Central memory CD4-positive, alpha-beta T cell (primary cell): ENCODE data around the gene ZSCAN22.
"Not testable (repeated sequence)": the region's sequence is repeated elsewhere in the genome, so short reads cannot be mapped to it uniquely, and the experiment has no call there.

Source experiments
- DNase-seq: peaks from one replicate; pipeline ENCODE4 v3.0.0; 2022
- total RNA-seq, 3 experiments: gene quantifications; one replicate each; lab custom pipeline; 2026; lab: John Stamatoyannopoulos, UW

Gene ZSCAN22
- 5.6 to 13.3 (median 9.7) reads per million in 3 experiments for total RNA-seq

DNA sequence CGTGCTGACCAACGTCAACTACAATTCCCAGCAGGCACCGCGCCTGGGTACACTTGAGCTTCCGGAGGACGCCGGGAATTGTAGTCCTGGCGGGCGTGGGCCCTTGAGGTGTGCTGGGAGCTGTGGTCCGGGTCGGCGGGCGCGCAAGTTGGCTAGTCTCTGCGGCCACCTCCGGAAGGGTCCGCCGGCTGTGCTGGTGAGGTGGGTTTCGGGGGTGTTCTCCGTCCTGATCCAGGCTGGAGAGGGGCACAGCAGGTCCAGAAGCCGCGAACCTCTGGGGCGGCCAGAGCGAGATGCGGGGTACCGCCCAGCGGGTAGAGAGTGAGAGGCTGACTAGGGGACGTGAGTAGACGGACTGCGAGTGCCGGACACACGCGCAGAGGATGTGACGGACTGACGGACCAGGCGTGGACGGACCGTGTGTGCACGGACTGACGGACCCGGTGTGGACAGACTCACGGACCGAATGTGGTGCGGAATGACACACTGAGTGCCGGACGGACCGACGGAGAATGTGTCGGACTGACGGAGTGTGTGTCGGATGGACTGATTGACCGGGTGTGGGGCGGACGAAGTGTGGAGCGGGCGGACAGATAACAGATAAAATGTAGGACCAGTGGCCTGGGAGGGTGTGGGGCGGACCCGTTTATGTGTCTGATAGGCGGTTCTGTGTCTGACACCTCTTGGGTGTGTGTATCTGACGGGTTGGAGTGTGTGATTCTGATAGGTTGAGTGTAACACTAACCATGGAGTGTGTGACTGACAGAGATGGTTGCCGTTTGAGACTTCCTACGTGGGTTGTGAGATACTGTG, at the start of gene ZSCAN22:
ZSCAN22 (plus strand) TSS at position 81 of the 813 bp plus-strand sequence. CDS start 7,809 bp downstream, outside the sequence.
- DNase-seq: peak; percentile 77

DNA sequence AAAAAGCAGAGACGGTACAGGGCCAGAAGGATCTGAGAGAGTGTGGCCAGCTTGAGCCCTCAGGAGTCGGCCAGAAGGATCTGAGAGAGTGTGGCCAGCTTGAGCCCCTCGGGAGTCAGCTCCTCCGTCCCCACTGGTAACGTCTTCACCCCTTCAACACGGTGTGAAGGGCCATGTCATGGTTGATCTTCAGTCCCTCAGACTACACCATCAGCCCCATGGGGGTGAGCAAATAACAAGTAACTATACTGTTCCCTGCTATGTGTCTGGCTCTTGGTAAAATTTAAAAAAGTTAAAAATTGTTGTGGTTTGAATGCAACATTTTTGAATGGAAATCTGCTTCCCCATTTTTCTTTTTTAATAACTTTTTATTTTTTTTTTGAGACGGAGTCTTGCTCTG, 49.6 kb upstream of the ZSCAN22 start:
- DNase-seq: no peak

DNA sequence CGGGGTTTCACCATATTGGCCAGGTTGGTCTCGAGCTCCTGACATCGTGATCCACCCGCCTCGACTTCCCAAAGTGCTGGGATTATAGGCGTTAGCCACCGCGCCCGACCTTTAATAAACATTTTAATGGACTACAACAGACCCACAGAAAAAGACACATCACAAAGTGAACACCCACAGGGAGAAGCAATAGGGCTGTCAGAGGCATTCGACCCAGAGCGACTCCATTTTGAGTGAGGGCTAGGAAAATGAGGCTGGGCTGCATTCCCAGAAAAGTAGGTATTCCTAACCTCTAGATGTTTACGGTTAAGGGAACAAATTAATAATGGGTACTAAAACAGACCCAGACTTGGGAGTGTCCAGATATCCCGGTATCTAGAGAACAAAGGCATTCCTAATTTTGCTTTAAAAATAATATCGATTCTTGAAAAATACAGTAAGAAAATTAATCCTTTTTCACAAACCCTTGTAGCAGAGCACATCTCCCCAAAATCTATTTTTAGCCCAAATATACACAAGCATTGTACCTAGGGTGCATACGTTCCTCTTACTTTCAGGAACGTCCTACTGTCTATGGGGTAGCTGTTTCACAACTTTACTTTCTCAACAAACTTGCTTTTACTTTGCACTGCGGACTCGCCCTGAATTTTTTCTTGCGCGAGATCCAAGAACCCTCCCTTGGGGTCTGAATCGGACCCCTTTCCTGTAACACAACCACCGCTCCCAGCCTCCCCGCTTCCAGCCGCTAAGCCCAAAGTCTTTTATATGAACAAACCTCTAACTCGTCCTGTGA, 48.9 kb upstream of the ZSCAN22 start:
- no peak for DNase-seq

DNA sequence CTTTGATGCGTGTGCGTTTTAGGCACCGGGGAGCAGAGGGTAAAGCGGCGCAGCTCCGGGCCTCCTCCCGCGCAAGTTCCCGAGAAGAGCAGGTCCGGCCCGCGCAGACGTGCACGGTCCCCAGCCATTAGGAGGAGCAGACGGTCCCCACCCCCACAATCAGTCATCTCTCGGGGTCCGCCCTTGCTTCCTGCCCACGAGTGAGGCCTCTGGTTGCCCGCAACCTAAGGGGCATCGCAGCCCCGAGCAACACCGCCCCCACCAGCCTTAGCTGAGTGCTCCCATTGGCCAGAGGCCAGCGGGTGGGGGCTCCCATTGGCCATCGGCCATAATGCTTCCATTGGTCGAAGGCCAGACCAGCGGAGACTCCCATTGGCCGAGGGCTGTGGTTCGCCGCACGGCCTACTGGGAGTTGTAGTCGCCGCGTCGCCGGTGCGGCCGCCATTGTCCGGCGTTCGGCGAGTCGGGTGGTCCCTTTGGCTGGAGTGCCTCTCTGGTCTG, 48.2 kb upstream of the ZSCAN22 start, which contains the start of gene ZNF8:
ZNF8 (plus strand) TSS at position 415 of the 501 bp plus-strand sequence. CDS start 127 bp downstream, outside the sequence.
- DNase-seq: peak; percentile 95

DNA sequence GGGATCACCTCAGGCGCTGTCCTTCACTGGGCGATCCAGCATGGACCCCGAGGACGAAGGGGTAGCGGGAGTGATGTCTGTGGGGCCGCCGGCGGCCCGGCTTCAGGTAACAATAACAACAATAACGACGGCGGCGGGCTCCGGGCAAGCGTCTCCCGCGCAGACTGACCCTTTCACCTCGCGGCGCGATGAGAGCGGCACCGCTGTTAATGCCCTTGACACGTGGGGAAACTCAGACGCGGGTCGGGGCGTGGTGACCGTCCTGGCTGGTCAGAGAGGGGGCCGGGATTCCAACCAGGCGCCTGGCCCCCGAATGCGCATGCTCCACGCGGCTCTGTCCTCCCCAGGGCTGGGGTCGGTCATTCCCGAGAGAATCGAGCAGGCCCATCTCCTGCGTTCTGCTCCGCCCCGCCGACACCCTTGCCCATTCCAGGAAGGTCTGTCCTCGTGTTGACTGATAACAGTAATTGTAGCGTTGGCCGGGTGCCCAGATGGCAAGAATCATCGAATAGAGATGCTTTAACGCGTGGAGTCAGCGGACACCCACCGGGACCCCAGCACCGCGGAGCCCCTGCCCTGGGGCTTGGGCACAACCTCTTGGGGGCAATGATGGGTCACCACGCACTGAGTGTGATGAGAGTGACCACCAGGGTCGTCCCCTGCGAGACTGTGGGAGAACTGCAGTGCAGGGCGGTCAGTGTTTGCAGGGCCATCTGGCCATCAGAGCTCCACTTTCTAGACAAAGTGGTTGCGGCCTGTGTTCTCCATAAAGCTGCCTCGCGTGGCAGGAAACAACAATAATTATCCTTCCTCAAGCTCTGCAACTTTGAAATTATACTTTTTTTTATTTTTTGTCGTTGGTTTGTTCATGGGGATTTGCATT, 47.5 kb upstream of the ZSCAN22 start:
- peak; percentile 8 for DNase-seq

DNA sequence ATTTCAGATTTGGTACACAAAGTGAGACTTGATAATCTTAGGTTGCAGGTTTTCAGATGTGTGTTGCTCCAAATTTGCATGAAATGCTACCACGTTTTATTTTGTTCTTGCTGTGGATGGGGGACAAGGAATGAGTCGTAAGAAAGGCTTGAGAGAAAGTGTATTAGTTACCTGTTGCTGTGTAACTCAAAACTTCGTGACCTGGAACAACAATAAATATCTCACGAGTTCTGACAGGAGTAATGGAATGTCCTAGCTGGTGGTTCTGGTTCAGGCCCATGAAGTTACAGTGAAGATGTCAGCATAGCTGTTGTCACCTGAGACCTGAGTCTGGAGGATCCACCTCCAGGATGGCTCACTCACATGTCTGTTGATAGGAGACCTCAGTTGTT, 46.9 kb upstream of the ZSCAN22 start:
- DNase-seq: no peak

DNA sequence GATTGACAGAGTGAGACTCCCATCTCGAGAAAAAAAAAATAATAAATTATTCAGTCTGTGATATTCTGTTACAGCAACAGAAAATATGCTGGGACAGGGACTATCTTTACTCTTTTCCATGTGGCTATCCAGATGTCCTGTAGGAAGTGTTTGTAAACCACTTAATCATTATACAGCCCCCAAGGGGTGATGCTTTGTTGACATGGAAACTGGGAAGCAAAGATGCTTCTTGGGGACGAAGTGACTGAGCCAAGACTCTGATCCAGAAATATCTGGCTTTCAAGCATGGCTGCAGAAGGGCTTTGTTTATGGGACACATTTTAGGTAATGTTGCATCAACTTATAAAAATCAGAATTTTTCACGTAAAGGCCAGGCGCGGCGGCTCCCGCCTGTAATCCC, 42.6 kb upstream of the ZSCAN22 start:
- DNase-seq: no peak

DNA sequence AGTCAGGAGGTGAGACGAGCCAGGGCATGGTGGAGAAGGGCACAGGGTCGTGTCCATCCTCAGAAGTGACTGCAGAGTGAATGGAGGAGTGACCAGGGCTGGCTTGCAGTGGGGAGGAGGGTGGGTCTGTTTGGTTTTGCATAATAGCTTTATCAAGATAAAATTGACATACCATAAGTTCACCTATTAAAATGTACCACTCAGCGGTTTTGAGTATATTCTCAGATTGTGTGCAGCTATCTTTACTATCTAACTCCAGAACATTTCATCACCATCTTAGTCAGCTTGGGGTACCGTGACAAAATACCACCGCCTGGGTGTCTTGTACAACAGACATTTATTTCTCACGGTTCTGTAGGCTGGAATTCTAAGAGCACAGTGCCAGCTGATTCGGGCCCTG, 34.9 kb upstream of the ZSCAN22 start:
- no peak for DNase-seq

DNA sequence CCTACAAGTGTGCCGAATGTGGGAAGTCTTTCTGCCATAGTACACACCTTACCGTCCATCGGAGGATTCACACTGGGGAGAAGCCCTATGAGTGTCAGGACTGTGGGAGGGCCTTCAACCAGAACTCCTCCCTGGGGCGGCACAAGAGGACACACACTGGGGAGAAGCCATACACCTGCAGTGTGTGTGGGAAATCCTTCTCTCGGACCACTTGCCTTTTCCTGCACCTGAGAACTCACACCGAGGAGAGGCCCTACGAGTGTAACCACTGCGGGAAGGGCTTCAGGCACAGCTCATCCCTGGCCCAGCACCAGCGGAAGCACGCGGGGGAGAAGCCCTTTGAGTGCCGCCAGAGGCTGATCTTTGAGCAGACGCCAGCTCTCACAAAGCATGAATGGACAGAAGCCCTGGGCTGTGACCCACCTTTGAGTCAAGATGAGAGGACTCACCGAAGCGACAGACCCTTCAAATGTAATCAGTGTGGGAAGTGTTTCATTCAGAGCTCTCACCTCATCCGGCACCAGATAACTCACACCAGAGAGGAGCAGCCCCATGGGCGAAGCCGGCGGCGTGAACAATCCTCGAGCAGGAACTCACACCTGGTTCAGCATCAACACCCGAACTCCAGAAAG, 31.9 kb upstream of the ZSCAN22 start:
- DNase-seq: no peak

DNA sequence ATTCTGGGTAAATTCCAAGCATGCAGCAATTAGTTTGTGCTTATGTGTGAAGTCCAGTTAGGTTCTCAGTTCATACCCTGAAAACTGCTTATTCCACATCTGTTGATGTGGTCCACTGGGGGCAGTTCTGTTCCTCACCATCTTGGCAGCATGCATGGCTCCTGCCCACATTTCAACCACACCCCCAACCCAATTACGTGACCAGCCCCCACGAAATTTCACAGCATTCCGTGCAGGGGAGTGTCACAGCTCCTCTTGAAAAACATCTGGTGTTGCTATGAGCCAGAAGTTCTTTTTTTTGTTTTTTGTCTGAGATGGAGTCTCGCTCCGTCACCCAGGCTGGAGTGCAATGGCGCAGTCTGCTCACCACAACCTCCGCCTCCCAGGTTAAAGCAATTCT, 30.7 kb upstream of the ZSCAN22 start:
- no peak for DNase-seq

DNA sequence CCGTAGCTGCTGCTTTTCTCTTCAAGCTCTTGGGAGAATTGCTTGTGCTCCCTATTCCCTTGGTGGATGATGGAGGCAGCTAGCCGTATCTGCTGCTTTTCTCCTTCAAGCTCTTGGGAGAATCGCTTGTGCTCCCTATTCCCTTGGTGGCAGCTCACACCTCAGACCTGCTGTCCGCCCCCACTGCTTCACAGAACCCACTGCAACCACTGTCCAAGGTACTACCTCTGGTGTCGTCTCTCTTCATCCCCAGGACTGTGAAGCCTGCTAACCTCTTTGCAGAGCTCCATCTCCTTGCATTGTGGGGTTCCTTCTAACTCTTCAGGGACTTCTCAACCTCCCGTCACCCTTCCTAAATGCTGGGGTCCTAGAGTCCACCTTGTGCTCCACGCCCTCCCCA, 26.2 kb upstream of the ZSCAN22 start:
- no peak for DNase-seq

DNA sequence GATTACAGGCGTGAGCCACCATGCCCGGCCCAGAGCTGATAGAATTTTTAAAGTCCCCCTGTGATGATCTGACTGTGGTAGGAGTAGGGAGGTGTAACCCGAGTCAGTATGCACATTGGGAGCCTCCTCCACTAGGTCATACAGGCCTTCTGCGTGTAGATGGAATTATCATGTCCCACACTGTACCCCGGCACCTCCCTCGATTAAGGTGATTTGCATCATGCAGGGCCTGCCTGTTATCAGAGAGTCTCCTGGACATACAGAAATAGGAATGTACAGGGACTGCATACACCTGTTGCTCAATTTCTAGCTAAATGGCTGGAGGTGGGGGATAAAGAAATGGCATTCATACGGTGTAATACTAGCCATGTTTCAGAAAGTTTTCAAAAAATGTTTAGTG, 22.5 kb upstream of the ZSCAN22 start:
- DNase-seq: no peak

DNA sequence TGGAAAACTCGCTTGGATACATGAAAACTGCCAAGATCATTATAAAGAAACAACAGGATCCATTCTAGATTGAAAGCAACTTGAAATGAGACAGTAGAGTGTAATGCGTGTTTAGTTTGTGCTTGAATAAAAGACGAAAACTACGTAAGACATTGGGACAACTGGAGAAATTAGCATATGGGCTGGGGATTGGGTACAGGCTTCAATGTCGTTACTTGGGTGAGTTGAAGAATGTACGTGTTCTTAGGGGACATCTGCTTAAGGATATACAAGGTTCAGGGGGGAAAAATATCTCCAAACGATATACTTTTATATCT, 22.1 kb upstream of the ZSCAN22 start:
- no peak for DNase-seq

DNA sequence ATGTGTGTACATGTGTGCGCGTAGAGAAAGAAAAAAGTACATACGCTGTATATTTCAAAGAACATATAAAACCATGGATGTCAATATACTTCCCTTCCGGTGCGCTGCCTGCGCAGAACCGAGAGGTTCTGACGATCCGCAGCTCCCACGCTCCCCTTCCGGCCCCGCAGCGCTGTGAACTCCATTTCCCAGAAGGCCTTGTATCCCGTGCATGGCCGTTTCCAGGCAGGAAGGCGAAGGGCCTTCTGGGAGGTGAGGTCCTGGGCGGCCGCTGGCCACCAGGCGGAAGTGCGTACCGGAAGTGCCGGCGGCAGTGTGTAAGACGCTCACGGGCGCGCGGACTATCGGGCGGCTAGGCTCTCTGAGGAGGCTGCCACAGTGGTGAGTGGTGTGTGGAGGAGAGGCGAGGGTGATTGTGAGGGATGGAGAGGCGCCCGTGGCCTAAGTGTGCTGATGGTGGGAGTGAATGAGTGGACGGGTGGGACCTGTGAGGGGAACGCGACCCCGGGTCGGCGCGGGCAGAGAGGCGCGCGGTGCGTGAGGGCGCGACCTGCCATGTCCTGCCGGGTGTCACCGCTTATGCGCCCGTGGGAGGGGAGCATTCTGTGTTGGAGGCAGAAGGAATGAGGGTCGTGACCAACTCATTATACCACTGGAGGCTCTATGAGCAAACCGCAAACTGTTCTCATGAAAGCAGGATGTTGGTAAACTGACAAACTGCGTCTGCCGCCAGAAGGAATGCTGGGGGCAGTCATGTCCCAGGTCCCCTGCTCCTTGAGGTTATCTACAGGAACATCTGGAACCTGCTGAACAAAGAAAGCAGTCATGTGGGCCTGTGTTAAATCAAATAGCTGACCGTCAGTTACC, 21.5 kb upstream of the ZSCAN22 start, which contains the start of gene ERVK3-1:
ERVK3-1 (plus strand) TSS at position 313 of the 867 bp plus-strand sequence. CDS start 6,792 bp downstream, outside the sequence.
- peak; percentile 95 for DNase-seq

DNA sequence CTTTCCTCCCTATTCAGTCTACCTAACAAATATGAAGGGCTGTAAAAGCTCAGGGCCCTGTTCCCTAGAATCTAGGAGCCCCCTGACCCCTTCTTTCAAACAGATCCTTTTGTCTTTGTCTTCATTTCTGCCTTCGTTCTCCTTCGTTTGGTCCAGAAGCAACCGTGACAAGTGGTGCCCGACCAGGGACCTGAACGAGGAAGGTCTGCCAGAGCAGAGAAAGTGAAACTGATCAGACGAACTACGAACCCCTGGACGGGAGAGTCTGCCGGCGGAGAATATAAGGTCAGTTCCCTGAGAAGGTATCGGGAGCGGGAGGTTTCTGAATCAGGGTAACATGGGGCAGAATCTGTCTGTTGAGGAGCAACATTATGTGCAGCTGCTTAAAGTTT, 20.9 kb upstream of the ZSCAN22 start:
- DNase-seq: no peak

DNA sequence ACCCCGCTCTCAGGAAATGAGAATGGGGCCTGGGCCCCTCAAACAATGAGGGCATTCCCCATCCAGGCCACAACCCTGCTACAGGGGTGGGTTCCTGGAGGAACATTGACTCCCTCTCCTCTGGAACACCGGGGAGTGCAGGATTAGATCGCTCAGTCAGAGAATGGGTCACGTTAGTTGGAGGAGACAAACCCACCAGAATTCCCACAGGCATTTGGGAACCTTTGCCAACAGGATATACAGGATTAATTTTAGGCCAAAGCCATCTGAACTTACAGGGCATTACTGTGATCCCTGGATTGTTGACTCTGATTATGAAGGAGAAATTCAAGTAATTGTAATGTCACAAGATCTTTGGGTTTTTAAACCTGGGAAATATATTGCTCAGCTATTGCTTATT, 19.1 kb upstream of the ZSCAN22 start:
- no peak for DNase-seq

DNA sequence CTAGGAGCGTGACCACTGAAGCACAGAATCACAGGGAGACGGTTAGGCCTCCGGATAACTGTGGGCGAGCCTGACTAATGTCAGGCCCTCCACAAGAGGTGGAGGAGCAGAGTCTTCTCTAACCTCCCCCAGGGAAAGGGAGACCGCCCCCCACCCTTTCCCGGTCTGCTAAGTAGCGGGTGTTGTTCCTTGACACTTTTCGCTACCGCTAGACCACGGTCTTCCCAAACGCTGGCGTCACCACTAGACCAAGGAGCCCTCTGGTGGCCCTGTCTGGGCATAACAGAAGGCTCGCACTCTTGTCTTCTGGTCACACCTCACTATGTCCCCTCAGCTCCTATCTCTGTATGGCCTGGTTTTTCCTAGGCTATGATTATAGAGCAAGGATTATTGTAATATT, 16.1 kb upstream of the ZSCAN22 start:
- not testable (repeated sequence) for DNase-seq

DNA sequence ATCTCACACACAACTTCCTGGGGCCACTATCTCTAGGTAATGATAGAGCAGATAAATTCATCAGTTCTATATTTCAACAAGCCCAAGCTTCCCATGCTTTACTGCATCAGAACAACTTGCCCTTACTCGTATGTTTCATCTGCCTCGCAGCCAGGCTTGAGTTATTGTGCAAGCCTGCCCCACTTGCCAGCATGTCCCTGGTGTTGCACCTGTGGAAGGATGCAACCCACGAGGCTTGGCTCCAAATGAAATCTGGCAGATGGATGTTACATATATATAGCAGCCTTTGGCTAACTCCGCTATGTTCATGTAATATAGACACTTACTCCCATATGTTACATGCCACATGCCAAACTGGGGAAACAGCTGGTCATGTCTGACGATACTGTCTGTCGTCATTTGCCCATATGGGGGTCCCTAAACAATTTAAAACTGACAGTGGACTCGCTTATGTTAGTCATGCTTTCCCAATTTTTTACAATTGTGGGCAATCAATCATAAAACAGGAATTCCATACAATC, 15.4 kb upstream of the ZSCAN22 start:
- no peak for DNase-seq

DNA sequence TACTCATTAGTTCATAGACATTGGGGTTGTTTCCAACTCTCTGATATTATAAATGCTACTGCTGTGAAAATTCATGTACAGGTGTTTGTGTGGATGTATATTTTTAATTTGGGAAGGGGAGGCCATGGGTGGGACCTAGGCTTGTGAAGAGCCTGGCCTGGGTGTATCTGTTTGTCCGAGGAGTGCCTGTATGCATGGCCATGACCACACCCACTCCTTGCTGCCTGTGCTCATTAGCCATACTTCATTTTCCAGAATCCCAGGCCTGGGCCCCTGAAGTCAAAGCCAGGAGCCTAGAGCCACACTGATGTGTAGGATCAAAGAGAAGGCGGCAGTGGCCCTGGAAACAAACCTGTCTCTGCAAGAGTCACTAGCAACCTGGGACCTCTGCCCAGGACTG, 11.2 kb upstream of the ZSCAN22 start:
- DNase-seq: no peak

DNA sequence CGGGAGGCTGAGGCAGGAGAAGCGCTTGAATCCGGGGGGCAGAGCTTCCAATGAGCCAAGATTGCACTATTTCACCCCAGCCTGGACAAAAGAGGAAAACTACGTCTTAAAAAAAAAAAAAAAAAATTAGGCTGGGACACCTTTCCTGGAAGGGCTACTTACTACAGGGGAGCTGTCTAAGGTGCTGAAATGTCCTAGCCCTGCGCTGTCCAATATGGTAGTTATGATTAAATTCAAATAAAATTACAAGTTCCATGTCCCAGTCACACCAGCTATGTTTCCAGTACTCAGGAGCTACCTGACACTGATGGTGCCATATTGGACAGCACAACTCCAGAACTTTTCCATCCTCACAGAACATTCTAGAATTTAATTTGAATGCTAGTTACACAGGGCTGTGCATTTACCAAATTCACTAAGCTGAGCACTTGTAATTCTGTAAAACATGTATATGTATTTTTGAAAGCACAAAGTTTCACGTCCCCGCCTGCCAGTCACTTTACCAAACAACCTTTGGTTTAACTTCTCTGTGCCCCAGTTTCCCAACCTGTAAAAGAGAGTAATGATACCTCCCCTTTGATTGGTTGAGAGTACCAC, 9.2 kb upstream of the ZSCAN22 start:
- DNase-seq: no peak
